ES-I3 (cell line): ENCODE results near the gene RGMA.

Source experiments
- H3K36me3 ChIP-seq: 2 replicates; pipeline ENCODE4 v1.6.1; 2013; ENCODE audit warnings: mild to moderate bottlenecking, low read length, control low read depth, moderate library complexity; ENCODE audit not compliant: insufficient read depth
- H3K4me1 ChIP-seq: 2 replicates; pipeline ENCODE4 v1.6.1; 2013; ENCODE audit warnings: mild to moderate bottlenecking, control low read depth, low read length; ENCODE audit not compliant: insufficient read depth
- H3K9ac ChIP-seq: 2 replicates; pipeline ENCODE4 v1.6.1; 2013; ENCODE audit warnings: low read depth, mild to moderate bottlenecking, low read length, moderate library complexity
- H3K9me3 ChIP-seq: 2 replicates; pipeline ENCODE4 v1.6.1; 2013; ENCODE audit warnings: mild to moderate bottlenecking, low read length, moderate library complexity; ENCODE audit not compliant: control insufficient read depth, insufficient read depth

The RGMA gene

GRCh38 chr15:92990031-92990430, 99.0 kb downstream of the RGMA start:
- Histone ChIP-seq H3K9me3 (no peaks in the 10 kb centered on the region), H3K4me1 (no peaks in the 10 kb centered on the region), H3K9ac (no peak overlapping the region), H3K36me3 (peaks cover 35% of the 10 kb centered on the region)

- no peaks in the 10 kb centered on the region for H3K9me3 ChIP-seq
- H3K36me3 ChIP-seq = peaks cover 35% of the 10 kb centered on the region
- H3K4me1 ChIP-seq = no peaks in the 10 kb centered on the region
- H3K9ac ChIP-seq = no peak overlapping the region
Measured at GRCh38 chr15:92989470-92989869, 99.5 kb downstream of the RGMA start.
